Liver (tissue), 9 donors: ENCODE measurements around the gene CEP170. TPM values are rescaled to one million over a fixed set of nuclear protein-coding genes. Genes with fewer than 3 reads are reported as not detected.

Experiments used
- DNase-seq: peaks from one replicate; pipeline ENCODE4 v3.0.0-alpha.2; 2017; ENCODE audit warnings: low spot score
- H3K27ac ChIP-seq, 2 donors: one replicate each; pipeline ENCODE4 v1.7.0; 2013; ENCODE audit warnings: inconsistent platforms in 2 of 2, low read length in 2 of 2, control low read depth in 1 of 2, low read depth in 1 of 2, mild to moderate bottlenecking in 1 of 2
- H3K27me3 ChIP-seq, 4 donors: one replicate each; pipeline versions ENCODE4 v1.6.1 to v1.7.0; 2013; ENCODE audit warnings: low read length in 3 of 4, inconsistent platforms in 1 of 4, mild to moderate bottlenecking in 1 of 4, moderate library complexity in 1 of 4; ENCODE audit not compliant: control insufficient read depth in 4 of 4, insufficient read depth in 4 of 4
- H3K36me3 ChIP-seq, 4 donors: one replicate each; pipeline versions ENCODE4 v1.6.1 to v1.7.0; 2013; ENCODE audit warnings: low read length in 3 of 4, mild to moderate bottlenecking in 3 of 4, low read depth in 1 of 4, moderate library complexity in 1 of 4; ENCODE audit not compliant: control insufficient read depth in 4 of 4, insufficient read depth in 3 of 4
- H3K4me1 ChIP-seq, 4 donors: one replicate each; pipeline versions ENCODE4 v1.6.1 to v1.7.0; 2013; ENCODE audit warnings: low read length in 3 of 4, mild to moderate bottlenecking in 3 of 4, moderate library complexity in 1 of 4; ENCODE audit not compliant: control insufficient read depth in 4 of 4, insufficient read depth in 4 of 4
- H3K4me3 ChIP-seq, 3 donors: one replicate each; pipeline versions ENCODE4 v1.6.1 to v1.7.0; 2013; ENCODE audit warnings: low read length in 3 of 3, control low read depth in 1 of 3, low read depth in 1 of 3, mild to moderate bottlenecking in 1 of 3
- H3K9ac ChIP-seq, 2 donors: one replicate each; pipeline ENCODE4 v1.7.0; 2013; ENCODE audit warnings: low read length in 2 of 2, mild to moderate bottlenecking in 2 of 2, moderate library complexity in 2 of 2, control low read depth in 1 of 2, low read depth in 1 of 2
- H3K9me3 ChIP-seq, 4 donors: one replicate each; pipeline versions ENCODE4 v1.6.1 to v1.7.0; 2013; ENCODE audit warnings: low read length in 3 of 4; ENCODE audit not compliant: control insufficient read depth in 4 of 4
- FOXA1 ChIP-seq: IDR thresholded peaks from 2 replicates; pipeline ENCODE4 v1.6.1; 2016; ENCODE audit warnings: antibody characterized with exemption
- FOXA2 ChIP-seq: IDR thresholded peaks from 2 replicates; pipeline ENCODE4 v1.6.1; 2016; ENCODE audit warnings: antibody characterized with exemption
- GABPA ChIP-seq, 2 donors: IDR thresholded peaks in 1 of 2; conservative IDR thresholded peaks in 1 of 2; 2 replicates each; pipeline ENCODE4 v1.6.1; 2016; ENCODE audit warnings: antibody characterized with exemption in 2 of 2, mild to moderate bottlenecking in 1 of 2, moderate library complexity in 1 of 2
- JUND ChIP-seq, 2 donors: IDR thresholded peaks; 2 replicates each; pipeline ENCODE4 v1.6.1; 2016; ENCODE audit warnings: antibody characterized with exemption in 2 of 2
- YY1 ChIP-seq: IDR thresholded peaks from 2 replicates; pipeline ENCODE4 v1.6.1; 2016; ENCODE audit warnings: antibody characterized with exemption, mild to moderate bottlenecking
- WGBS: extraction: QIAGEN DNeasy Blood & Tissue Kit; methylation state at CpG from one replicate; pipeline ENCODE4 v1.1.7; 2013; 5-methylcytosine and 5-hydroxymethylcytosine counted together
- polyA plus RNA-seq, 2 donors: library from polyadenylated mRNA; stranded (reverse) in 1 of 2; unstranded in 1 of 2; fragments of 200-250 nt in 1 of 2; fragments of >200 nt in 1 of 2; fragmentation: Nextera tagmentation in 1 of 2; extraction: Ambion mirVana in 1 of 2; gene quantifications; one replicate each; pipeline versions ENCODE4 v1.2.1 to v1.2.3, GENCODE V29; 2013 to 2015
- total RNA-seq, 2 donors: library from RNA; depleted of rRNA; stranded (reverse); fragments of >200 nt; gene quantifications; one replicate each; pipeline ENCODE4 v1.2.3, GENCODE V29; 2014
- TF ChIP-seq, protein P1 (sequence below): IDR thresholded peaks from 2 replicates; pipeline ENCODE4 v1.6.1; 2016; ENCODE audit warnings: antibody characterized with exemption
- TF ChIP-seq, protein P2 (sequence below): IDR thresholded peaks from 2 replicates; pipeline ENCODE4 v1.6.1; 2016; ENCODE audit warnings: antibody characterized with exemption, mild to moderate bottlenecking
- TF ChIP-seq, protein P3 (sequence below): IDR thresholded peaks from 2 replicates; pipeline ENCODE4 v1.6.1; 2016; ENCODE audit warnings: antibody characterized with exemption
- TF ChIP-seq, protein P4 (sequence below): fragments of 150-350 bp; IDR thresholded peaks from 2 replicates; pipeline ENCODE4 v1.5.1; 2017; ENCODE audit warnings: improper control_type of control experiment, low read depth, low read length; ENCODE audit not compliant: missing input control
- donor health status: healthy.
- donor health status: healthy.
- donor health status: healthy.
- donor health status: healthy.
- donor health status: healthy.

Gene CEP170
- total and polyA plus RNA-seq, 4 donors: 5.0 to 21.5 (median 14.9) TPM

DNA sequence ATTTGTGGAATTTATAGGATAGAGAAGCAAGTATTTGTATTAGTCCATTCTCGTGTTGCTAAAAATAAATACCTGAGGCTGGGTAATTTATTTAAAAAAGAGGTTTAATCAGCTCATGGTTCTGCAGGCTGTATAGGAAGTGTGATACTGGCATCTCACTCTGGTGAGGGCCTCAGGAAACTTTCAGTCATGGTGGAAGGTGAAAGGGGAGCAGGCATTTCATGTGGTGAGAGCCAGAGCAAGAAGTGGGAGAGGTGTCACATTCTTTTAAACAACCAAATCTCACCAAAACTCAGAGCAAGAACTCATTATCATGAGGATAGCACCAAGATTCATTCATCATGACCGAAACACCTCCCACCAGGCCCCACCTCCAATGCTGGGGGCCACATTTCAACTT, 18.9 kb upstream of the CEP170 start:
- peaks cover 0 to 32% (median 17%) of the 10 kb centered on the region in 4 donors for H3K36me3 ChIP-seq

DNA sequence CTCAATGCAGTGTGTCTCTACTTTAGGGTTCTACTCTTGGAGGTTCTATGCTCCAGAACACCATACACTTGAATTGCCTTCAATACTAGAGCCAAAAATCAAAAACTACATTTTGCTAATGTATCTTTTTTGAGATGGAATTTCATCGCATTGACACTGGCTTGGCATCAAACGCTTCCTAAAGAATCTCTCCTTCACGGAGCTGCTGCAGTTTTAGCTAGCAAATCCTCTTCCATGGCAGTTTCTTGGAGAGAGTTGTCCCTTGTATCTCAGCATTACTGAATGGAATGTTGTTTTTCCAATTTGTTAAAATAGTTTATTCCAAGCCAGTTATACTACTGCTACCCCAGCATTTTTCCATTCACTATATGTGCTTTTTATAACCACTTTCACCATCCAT, 18.4 kb upstream of the CEP170 start:
- Histone ChIP-seq H3K9ac (no peak overlapping the region), H3K4me3 (no peak overlapping the region), H3K4me1 (peaks cover 0 to 10% (median 2%) of the 10 kb centered on the region in 4 donors), H3K36me3 (peaks cover 0 to 32% (median 17%) of the 10 kb centered on the region in 4 donors), H3K27ac (no peak overlapping the region), H3K27me3 (no peaks in the 10 kb centered on the region), H3K9me3 (no peaks in the 10 kb centered on the region)
- no peak for DNase-seq
- TF ChIP-seq YY1: no peak
- TF ChIP-seq, protein P1, sequence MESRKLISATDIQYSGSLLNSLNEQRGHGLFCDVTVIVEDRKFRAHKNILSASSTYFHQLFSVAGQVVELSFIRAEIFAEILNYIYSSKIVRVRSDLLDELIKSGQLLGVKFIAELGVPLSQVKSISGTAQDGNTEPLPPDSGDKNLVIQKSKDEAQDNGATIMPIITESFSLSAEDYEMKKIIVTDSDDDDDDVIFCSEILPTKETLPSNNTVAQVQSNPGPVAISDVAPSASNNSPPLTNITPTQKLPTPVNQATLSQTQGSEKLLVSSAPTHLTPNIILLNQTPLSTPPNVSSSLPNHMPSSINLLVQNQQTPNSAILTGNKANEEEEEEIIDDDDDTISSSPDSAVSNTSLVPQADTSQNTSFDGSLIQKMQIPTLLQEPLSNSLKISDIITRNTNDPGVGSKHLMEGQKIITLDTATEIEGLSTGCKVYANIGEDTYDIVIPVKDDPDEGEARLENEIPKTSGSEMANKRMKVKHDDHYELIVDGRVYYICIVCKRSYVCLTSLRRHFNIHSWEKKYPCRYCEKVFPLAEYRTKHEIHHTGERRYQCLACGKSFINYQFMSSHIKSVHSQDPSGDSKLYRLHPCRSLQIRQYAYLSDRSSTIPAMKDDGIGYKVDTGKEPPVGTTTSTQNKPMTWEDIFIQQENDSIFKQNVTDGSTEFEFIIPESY: no peak
- 93% methylated on average over 3 of the region's 3 CpGs for whole genome bisulfite sequencing

More for the DNA sequence above, 18.9 kb upstream of the CEP170 start:
- WGBS: 91% methylated on average over 2 of the region's 2 CpGs
- Histone ChIP-seq H3K27me3 (no peaks in the 10 kb centered on the region), H3K27ac (no peak overlapping the region), H3K4me3 (no peak overlapping the region), H3K4me1 (peaks cover 0 to 10% (median 2%) of the 10 kb centered on the region in 4 donors), H3K9me3 (no peaks in the 10 kb centered on the region), H3K9ac (no peak overlapping the region)
- DNase-seq: no peak
- TF ChIP-seq, protein P2, sequence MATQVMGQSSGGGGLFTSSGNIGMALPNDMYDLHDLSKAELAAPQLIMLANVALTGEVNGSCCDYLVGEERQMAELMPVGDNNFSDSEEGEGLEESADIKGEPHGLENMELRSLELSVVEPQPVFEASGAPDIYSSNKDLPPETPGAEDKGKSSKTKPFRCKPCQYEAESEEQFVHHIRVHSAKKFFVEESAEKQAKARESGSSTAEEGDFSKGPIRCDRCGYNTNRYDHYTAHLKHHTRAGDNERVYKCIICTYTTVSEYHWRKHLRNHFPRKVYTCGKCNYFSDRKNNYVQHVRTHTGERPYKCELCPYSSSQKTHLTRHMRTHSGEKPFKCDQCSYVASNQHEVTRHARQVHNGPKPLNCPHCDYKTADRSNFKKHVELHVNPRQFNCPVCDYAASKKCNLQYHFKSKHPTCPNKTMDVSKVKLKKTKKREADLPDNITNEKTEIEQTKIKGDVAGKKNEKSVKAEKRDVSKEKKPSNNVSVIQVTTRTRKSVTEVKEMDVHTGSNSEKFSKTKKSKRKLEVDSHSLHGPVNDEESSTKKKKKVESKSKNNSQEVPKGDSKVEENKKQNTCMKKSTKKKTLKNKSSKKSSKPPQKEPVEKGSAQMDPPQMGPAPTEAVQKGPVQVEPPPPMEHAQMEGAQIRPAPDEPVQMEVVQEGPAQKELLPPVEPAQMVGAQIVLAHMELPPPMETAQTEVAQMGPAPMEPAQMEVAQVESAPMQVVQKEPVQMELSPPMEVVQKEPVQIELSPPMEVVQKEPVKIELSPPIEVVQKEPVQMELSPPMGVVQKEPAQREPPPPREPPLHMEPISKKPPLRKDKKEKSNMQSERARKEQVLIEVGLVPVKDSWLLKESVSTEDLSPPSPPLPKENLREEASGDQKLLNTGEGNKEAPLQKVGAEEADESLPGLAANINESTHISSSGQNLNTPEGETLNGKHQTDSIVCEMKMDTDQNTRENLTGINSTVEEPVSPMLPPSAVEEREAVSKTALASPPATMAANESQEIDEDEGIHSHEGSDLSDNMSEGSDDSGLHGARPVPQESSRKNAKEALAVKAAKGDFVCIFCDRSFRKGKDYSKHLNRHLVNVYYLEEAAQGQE: no peak
- TF ChIP-seq, protein P3, sequence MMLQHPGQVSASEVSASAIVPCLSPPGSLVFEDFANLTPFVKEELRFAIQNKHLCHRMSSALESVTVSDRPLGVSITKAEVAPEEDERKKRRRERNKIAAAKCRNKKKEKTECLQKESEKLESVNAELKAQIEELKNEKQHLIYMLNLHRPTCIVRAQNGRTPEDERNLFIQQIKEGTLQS: no peak
- TF ChIP-seq, protein P4, sequence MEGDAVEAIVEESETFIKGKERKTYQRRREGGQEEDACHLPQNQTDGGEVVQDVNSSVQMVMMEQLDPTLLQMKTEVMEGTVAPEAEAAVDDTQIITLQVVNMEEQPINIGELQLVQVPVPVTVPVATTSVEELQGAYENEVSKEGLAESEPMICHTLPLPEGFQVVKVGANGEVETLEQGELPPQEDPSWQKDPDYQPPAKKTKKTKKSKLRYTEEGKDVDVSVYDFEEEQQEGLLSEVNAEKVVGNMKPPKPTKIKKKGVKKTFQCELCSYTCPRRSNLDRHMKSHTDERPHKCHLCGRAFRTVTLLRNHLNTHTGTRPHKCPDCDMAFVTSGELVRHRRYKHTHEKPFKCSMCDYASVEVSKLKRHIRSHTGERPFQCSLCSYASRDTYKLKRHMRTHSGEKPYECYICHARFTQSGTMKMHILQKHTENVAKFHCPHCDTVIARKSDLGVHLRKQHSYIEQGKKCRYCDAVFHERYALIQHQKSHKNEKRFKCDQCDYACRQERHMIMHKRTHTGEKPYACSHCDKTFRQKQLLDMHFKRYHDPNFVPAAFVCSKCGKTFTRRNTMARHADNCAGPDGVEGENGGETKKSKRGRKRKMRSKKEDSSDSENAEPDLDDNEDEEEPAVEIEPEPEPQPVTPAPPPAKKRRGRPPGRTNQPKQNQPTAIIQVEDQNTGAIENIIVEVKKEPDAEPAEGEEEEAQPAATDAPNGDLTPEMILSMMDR: no peak
- TF ChIP-seq FOXA1 (no peak), GABPA (IDR thresholded peaks at IDR 0.05 in 1 of 2, conservative IDR thresholded peaks at IDR 0.05 in 1 of 2) (no peak), JUND (IDR thresholded peaks at IDR 0.05) (no peak)

DNA sequence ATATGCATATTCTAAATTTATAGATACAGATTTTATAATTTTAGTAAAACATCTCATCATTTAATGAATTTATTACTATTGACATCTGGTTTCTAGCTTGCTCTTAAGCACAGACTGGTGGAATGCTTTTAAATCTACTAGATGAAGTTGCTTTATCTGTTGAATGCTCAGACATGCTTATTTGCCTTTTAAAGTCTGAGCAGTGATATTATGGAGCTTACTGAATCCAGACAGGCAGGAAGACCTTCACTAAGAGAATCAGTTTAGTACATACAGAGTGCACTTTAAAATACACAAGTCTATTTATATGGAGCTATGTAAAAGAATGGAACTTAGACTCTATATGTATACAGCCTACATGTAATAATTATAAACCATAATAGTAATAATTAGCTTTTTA, 17.3 kb upstream of the CEP170 start:
- H3K27me3 ChIP-seq: no peaks in the 10 kb centered on the region
- H3K36me3 ChIP-seq: peaks cover 0 to 30% (median 17%) of the 10 kb centered on the region in 4 donors
- no peaks in the 10 kb centered on the region for H3K9me3 ChIP-seq
- H3K9ac ChIP-seq: no peak overlapping the region
- no peak overlapping the region for H3K4me3 ChIP-seq
- no peak for TF ChIP-seq FOXA2
- DNase-seq: no peak
- H3K27ac ChIP-seq: no peak overlapping the region
- H3K4me1 ChIP-seq: peaks cover 0 to 10% (median 2%) of the 10 kb centered on the region in 4 donors
